Measurements from ENCODE around the gene ASAP2.

ASAP2 gene

DNA sequence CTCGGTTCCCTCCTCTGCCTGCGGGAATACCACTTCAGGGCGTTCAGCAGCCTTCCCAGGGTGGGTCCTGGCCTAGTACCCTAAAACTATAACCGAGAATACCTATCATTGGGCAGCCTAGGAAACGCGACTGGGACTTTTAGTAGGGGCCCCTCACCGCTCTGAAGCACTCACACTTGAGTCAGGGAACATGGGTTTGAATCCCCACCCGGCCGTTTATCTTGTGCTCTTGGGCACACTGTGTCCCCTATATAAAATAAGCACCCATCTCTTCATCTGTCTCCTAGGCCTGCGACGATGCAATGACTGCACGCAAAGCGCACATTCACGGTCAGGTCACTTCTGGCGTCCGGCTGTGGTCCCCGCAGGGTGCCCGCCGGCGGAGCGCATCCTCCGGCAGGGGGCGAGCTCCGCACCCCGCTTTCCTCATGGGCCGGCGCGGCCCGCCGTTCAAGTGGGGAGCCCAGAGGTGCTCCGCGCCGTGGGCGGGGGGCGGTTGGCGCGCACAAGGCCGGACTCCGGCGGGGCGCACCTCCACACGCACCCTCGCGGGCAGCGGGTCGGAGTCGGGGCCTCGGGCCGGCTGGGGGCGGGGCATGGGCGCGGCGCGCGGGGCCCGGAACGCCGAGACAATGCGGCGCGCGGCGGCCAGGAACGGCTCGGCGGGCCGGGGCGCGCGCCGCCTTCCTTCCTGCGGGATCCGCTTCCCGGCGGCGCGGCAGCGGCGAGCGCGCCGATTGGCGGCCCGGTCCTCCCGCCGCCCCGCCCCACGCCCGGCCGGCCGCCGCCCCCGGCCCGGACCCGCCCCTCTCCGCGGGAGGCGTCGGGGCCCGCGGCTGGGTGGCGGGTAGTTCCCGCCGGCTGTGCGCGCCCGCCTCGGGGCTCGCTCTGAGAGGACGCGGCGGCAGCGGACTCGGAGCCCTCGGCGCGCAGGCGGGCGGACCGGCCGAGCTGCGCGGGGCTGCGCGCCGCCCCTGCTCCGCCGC lies at the start of gene ASAP2:
Gene ASAP2 (plus strand): TSS at position 850 of the 986 bp plus-strand sequence. CDS start 293 bp downstream, outside the sequence.
- Histone ChIP-seq H3K4me3 (ENCODE audit: low read depth, low read length) (peak within 1 kb of the TSS; percentile 92), H3K27ac (peak within 1 kb of the TSS; percentile 82), H3K36me3 (no peaks in the 10 kb centered on the region), H3K27me3 (ENCODE audit: insufficient read depth, low read depth, severe bottlenecking) (no peaks in the 10 kb centered on the region), H3K9me3 (ENCODE audit: severe bottlenecking) (no peaks in the 10 kb centered on the region)
- TF ChIP-seq CTCF (IDR thresholded peaks at IDR 0.05; ENCODE audit: low read depth, low read length): peak; percentile 96
- peak; percentile 83 for DNase-seq

- no peak for DNase-seq
- Histone ChIP-seq H3K27ac (no peak overlapping the region), H3K36me3 (no peaks in the 10 kb centered on the region), H3K27me3 (ENCODE audit: insufficient read depth, low read depth, severe bottlenecking) (no peaks in the 10 kb centered on the region), H3K9me3 (ENCODE audit: severe bottlenecking) (no peaks in the 10 kb centered on the region), H3K4me3 (ENCODE audit: low read depth, low read length) (no peak overlapping the region)
- no peak for TF ChIP-seq CTCF (IDR thresholded peaks at IDR 0.05; ENCODE audit: low read depth, low read length)
Observed at GRCh38 chr2:9158786-9159779, 47.5 kb upstream of the ASAP2 start.

GRCh38 chr2:9160732-9161131 lies 45.9 kb upstream of the ASAP2 start:
- H3K27ac ChIP-seq: no peak overlapping the region
- H3K4me3 ChIP-seq (ENCODE audit: low read depth, low read length): no peak overlapping the region
- H3K36me3 ChIP-seq: no peaks in the 10 kb centered on the region
- peak; percentile 68 for TF ChIP-seq CTCF (IDR thresholded peaks at IDR 0.05; ENCODE audit: low read depth, low read length)
- no peaks in the 10 kb centered on the region for H3K27me3 ChIP-seq (ENCODE audit: insufficient read depth, low read depth, severe bottlenecking)
- DNase-seq: peak; percentile 64
- no peaks in the 10 kb centered on the region for H3K9me3 ChIP-seq (ENCODE audit: severe bottlenecking)

- no peak for DNase-seq
- no peaks in the 10 kb centered on the region for H3K9me3 ChIP-seq (ENCODE audit: severe bottlenecking)
- no peak for TF ChIP-seq CTCF (IDR thresholded peaks at IDR 0.05; ENCODE audit: low read depth, low read length)
- no peaks in the 10 kb centered on the region for H3K27me3 ChIP-seq (ENCODE audit: insufficient read depth, low read depth, severe bottlenecking)
- no peak overlapping the region for H3K4me3 ChIP-seq (ENCODE audit: low read depth, low read length)
- H3K27ac ChIP-seq: no peak overlapping the region
- H3K36me3 ChIP-seq: no peaks in the 10 kb centered on the region
Observed at GRCh38 chr2:9162841-9163240, 43.8 kb upstream of the ASAP2 start.

GRCh38 chr2:9163306-9164111 lies 43.1 kb upstream of the ASAP2 start:
- no peak for DNase-seq
- TF ChIP-seq CTCF (IDR thresholded peaks at IDR 0.05; ENCODE audit: low read depth, low read length): no peak
- H3K27me3 ChIP-seq (ENCODE audit: insufficient read depth, low read depth, severe bottlenecking): no peaks in the 10 kb centered on the region
- H3K27ac ChIP-seq: no peak overlapping the region
- no peaks in the 10 kb centered on the region for H3K36me3 ChIP-seq
- no peaks in the 10 kb centered on the region for H3K9me3 ChIP-seq (ENCODE audit: severe bottlenecking)
- no peak overlapping the region for H3K4me3 ChIP-seq (ENCODE audit: low read depth, low read length)
